Transverse colon (tissue), 3 donors: ENCODE measurements around the gene TTC16.

Experiments
- POLR2A ChIP-seq: fragments of 450-650 bp; IDR thresholded peaks from one replicate; pipeline ENCODE4 v1.6.1; 2016; ENCODE audit warnings: antibody characterized with exemption, mild to moderate bottlenecking, moderate library complexity
- TF ChIP-seq, protein P1 (sequence below), 5 experiments: fragments of 200-600 bp in 3 of 5; fragments of 450-650 bp in 2 of 5; sonication (generic) in 3 of 5; IDR thresholded peaks; 1 replicate in 2 of 5; 2 replicates in 3 of 5; pipeline ENCODE4 v1.5.1; 2016 to 2017; ENCODE audit warnings: antibody characterized with exemption in 5 of 5, inconsistent platforms in 3 of 5, mild to moderate bottlenecking in 2 of 5, moderate library complexity in 1 of 5

DNA sequence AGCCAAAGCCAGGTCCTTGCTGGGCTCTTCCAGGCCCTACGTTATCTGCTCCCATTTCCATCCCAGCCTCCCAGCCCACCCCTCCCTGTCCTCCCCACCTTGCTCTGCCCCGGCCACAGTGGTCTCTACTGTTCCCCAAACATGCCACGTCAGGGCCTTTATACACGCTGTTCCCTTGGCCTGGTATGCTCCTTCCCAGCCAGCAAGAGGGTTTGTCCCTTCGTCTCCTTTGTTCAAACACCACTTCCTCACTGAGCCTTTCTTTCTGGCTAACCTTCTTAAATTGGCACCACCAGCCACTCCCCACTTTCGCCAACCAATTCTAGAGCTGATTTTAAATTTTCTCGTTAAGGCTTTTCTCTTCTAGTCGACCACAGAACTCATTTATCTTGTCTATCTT is 52.8 kb downstream of the TTC16 start:
- TF ChIP-seq, protein P1, sequence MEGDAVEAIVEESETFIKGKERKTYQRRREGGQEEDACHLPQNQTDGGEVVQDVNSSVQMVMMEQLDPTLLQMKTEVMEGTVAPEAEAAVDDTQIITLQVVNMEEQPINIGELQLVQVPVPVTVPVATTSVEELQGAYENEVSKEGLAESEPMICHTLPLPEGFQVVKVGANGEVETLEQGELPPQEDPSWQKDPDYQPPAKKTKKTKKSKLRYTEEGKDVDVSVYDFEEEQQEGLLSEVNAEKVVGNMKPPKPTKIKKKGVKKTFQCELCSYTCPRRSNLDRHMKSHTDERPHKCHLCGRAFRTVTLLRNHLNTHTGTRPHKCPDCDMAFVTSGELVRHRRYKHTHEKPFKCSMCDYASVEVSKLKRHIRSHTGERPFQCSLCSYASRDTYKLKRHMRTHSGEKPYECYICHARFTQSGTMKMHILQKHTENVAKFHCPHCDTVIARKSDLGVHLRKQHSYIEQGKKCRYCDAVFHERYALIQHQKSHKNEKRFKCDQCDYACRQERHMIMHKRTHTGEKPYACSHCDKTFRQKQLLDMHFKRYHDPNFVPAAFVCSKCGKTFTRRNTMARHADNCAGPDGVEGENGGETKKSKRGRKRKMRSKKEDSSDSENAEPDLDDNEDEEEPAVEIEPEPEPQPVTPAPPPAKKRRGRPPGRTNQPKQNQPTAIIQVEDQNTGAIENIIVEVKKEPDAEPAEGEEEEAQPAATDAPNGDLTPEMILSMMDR (IDR thresholded peaks at IDR 0.05), result no peak
- no peak for TF ChIP-seq POLR2A
